ENCODE results near the gene TMEM119.

DNA sequence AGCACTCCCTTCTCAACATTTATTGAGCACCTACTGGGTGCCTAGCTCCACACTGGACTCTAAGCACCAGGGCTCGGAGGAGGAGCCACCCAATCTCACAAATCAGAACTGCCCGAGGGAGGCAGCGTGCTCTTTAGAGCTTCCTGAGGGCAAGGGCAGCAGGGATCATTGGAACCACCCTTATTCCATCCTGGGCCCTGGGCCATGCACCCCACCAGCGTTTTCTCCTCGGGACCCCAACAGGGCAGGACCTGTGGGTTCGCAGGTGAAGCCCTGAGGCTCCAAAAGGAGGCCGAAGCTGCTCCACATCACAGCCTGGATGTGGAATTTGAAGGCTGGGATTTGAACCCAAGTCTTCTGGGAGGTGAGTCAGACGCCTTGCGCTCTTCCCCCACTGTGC, 15.4 kb downstream of the TMEM119 start:
- TF ChIP-seq EP300 (IDR thresholded peaks at IDR 0.05): no peak
- TF ChIP-seq, protein P1, sequence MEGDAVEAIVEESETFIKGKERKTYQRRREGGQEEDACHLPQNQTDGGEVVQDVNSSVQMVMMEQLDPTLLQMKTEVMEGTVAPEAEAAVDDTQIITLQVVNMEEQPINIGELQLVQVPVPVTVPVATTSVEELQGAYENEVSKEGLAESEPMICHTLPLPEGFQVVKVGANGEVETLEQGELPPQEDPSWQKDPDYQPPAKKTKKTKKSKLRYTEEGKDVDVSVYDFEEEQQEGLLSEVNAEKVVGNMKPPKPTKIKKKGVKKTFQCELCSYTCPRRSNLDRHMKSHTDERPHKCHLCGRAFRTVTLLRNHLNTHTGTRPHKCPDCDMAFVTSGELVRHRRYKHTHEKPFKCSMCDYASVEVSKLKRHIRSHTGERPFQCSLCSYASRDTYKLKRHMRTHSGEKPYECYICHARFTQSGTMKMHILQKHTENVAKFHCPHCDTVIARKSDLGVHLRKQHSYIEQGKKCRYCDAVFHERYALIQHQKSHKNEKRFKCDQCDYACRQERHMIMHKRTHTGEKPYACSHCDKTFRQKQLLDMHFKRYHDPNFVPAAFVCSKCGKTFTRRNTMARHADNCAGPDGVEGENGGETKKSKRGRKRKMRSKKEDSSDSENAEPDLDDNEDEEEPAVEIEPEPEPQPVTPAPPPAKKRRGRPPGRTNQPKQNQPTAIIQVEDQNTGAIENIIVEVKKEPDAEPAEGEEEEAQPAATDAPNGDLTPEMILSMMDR (IDR thresholded peaks at IDR 0.05): no peak

Measured in tibial nerve (tissue), 4 donors.